Pons (tissue), 1 donor: ENCODE results near the gene LAP3.

Source experiments
- DNase-seq: peaks from one replicate; pipeline ENCODE4 v3.0.0-alpha.2; 2016; ENCODE audit warnings: low spot score

Gene LAP3

GRCh38 chr4:17619416-17620105 lies 42.6 kb downstream of the LAP3 start:
- no peak for DNase-seq

- DNase-seq, result no peak
These were observed 46.5 kb downstream of the LAP3 start for GRCh38 chr4:17623451-17624001.

GRCh38 chr4:17624821-17625220 lies 47.8 kb downstream of the LAP3 start:
- peak; percentile 59 for DNase-seq

- no peak for DNase-seq
These were observed 53.2 kb downstream of the LAP3 start for GRCh38 chr4:17630228-17630627.

- DNase-seq, result no peak
These were observed 56.6 kb downstream of the LAP3 start for GRCh38 chr4:17633600-17633999.

- DNase-seq, result no peak
These were observed 58.1 kb downstream of the LAP3 start for GRCh38 chr4:17635056-17635455.

- DNase-seq, result no peak
These were observed 59.3 kb downstream of the LAP3 start for GRCh38 chr4:17636341-17636695.

- peak; percentile 88 for DNase-seq
These were observed 60.0 kb downstream of the LAP3 start for GRCh38 chr4:17636696-17637622.

GRCh38 chr4:17639136-17639535 lies 62.1 kb downstream of the LAP3 start:
- DNase-seq, result no peak

GRCh38 chr4:17642398-17642783 lies 65.4 kb downstream of the LAP3 start:
- no peak for DNase-seq

GRCh38 chr4:17646693-17647092 lies 69.7 kb downstream of the LAP3 start:
- no peak for DNase-seq

GRCh38 chr4:17647176-17647806 lies 70.3 kb downstream of the LAP3 start:
- DNase-seq, result no peak

- DNase-seq, result no peak
These were observed 70.9 kb downstream of the LAP3 start for GRCh38 chr4:17647927-17648326.

GRCh38 chr4:17650406-17650805 lies 73.4 kb downstream of the LAP3 start:
- DNase-seq, result no peak

- DNase-seq, result no peak
These were observed 77.7 kb downstream of the LAP3 start for GRCh38 chr4:17654701-17655100.

- no peak for DNase-seq
These were observed 80.1 kb downstream of the LAP3 start for GRCh38 chr4:17657090-17657489.
